Stimulated activated naive CD4-positive, alpha-beta T cell treated with Interleukin-2 at 50 U/mL for 16 hours (primary cell): ENCODE measurements around the gene MRPL37.

Experiments
- DNase-seq: peaks from one replicate; lab custom pipeline; 2025; lab: John Stamatoyannopoulos, UW

The MRPL37 gene

DNA sequence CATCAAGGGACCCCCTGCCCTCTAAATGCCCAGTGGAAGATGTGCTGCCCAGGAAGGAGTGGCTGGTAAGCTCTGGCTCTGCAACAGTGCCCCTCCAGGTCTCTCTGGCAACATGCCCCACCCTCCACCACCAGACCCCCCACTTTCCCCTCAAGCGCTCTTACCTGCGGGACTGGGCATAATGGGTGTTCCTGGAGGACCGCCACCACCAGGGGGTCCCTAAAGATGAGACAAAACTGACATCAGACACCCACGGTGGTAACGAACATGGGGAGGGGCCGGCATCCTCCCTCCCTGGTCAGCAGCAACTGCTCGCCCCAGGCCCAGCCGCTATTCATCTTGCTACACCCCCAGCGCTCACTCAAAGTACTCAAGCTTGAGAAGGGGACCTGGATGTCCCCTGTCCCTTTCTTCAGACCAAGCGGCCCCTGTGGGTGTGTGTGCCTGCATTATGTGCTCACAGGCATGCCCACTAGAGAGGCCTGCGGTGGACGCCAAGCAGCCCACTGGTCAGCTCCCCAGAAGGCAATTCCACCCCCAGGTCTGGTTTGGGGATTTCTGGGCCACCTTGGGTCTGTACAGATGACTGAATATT, 40.9 kb downstream of the MRPL37 start:
- no peak for DNase-seq

DNA sequence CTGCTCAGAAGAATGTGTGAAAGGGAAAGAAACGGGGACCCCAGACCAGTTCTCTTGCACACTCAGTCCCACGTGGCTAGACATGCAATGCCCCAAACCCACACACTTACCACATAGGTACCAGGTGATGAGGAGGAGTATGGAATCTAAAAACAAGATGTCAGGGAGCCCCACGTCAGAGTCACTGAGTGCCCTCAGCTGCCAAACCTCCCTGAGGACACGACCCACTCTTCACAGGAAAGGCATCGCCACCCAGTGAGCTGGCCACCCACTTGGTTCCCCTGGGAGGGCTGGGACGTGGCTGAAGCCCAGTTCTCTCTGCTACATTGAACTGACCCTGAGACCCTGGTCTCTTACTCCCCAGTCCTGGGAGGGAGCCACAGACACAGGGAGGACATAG, 41.4 kb downstream of the MRPL37 start:
- no peak for DNase-seq

GRCh38 chr1:54243022-54243421, 43.1 kb downstream of the MRPL37 start:
- no peak for DNase-seq

DNA sequence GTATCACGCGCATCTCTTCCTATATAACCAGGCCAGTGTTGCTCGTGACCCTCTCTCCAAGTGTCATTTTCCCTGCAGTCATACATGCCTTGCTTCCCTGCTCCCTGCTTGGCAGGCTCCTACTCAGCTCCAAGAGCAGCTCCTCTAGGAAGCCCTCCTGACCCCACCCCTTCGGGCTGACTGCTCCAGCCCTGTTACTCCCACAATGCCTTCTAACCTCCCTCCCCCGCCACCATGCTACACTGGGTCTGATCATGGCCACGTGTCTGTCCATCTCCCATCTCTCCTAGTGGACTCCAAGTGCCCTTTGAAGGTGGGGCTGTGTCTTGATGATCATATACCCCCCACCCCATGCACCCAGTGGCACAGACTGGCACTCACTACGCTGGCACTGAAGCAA, 44.7 kb downstream of the MRPL37 start:
- DNase-seq = no peak

- DNase-seq = no peak
These were observed 45.5 kb downstream of the MRPL37 start for GRCh38 chr1:54245501-54245900.

DNA sequence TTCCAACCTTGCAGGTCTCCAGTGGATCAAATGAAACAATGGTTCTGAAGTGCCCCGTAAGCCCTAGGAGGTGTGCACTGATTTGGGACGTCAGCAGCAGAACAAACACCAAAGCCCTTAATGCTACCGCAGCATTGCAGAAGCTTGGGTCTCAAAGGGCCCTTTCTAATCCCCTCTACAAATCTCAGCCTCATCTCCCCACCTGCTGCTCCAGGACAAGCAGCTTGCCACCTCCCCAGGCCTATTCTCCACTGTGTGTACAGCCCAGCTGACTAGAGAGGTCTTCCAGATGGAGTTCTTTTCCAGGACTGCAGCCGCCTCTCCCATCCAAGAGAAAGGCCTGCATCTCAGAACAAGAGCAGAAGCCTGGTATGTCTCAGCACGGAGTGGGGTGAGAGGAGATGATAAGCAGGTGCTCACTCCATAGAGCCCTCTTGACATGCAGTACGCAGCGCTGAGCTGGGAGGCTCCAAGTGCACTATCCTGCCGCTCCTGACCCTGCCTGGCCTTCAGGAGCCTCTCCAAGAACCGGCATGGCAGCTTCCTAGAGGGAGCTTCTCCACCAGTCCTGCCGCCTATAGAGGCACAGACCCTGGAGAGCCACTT, 46.3 kb downstream of the MRPL37 start:
- no peak for DNase-seq

- no peak for DNase-seq
These were observed 48.0 kb downstream of the MRPL37 start for GRCh38 chr1:54247863-54248515.

- DNase-seq = no peak
These were observed 49.0 kb downstream of the MRPL37 start for GRCh38 chr1:54248966-54249365.

DNA sequence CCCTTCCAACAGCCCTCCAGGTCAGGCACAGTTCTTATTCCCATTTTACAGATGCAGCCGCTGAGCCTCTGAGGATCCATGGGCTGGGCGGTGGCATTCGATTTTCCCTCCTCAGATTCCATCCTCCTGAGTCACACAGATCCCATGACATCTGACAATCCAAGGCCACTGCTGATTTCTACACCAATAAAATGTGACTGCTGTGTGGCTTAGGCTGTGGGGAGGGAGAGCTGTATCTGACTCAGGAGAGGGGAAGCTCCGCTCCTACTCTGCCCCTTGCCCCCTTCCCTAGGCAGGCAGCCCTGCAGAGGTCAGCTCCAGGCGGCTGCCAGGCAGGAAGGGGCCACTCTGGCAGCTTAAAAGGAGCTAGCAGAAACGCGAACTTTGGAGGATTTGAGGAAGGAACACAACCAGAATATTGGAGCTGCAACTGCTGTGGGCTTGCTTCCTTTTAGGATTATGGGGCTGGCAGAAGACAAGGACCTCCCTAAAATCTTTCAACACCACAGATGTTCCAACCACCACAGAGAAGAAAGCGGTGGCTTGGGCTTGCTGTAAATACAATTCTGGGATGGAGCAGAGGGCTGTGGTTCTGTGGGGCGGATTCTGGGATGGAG, 50.0 kb downstream of the MRPL37 start:
- DNase-seq = no peak

- DNase-seq = no peak
These were observed 50.7 kb downstream of the MRPL37 start for GRCh38 chr1:54250670-54251069.

- DNase-seq = no peak
These were observed 52.5 kb downstream of the MRPL37 start for GRCh38 chr1:54252371-54252936.

- no peak for DNase-seq
These were observed 53.5 kb downstream of the MRPL37 start for GRCh38 chr1:54253480-54253879.

- no peak for DNase-seq
These were observed 54.1 kb downstream of the MRPL37 start for GRCh38 chr1:54254055-54254454.

GRCh38 chr1:54255026-54255702, 55.2 kb downstream of the MRPL37 start:
- DNase-seq = no peak

DNA sequence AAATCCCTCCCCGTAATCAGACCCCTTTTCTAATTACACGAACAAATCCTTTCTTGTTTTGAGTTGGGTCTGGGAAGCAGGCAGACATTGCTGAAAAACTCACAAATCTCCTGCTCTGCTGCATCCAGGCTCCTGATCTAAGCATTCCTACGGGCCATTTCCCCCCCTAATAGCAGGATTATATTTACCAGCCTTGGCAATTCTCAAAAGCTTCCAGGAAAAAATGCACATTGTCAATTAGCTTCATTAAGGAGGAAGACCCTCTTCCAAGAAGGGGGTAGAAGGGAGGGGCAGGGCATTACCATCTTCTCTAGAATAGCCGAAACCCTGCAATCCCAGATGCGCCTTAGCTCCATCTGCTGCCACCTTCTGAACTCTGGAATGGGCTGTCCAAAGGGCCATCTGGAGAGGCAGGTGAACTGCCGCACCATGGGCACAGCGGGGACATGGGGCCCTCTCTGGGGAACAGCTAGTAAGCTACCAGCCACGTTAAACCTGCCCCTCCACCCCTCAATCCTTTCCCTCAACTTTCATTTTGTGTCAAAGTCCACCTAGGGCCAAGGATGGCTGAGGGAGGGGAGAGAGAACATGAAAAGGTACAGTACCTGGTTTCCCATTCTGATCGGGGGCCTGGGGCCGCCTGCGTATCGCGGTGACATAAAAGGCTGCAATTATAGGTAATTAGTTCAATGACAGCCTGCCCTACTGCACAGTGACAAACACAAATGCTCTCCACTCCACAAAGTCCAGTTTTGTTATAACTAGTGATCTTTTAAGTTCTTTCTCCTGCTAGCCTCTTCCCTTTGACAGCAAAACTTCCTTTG, 56.8 kb downstream of the MRPL37 start:
- DNase-seq = no peak

GRCh38 chr1:54257346-54257620, 57.3 kb downstream of the MRPL37 start:
- DNase-seq = no peak

GRCh38 chr1:54257876-54258275, 57.9 kb downstream of the MRPL37 start:
- no peak for DNase-seq

- DNase-seq = no peak
These were observed 59.7 kb downstream of the MRPL37 start for GRCh38 chr1:54259546-54260140.

- DNase-seq = no peak
These were observed 60.8 kb downstream of the MRPL37 start for GRCh38 chr1:54260810-54261209.

DNA sequence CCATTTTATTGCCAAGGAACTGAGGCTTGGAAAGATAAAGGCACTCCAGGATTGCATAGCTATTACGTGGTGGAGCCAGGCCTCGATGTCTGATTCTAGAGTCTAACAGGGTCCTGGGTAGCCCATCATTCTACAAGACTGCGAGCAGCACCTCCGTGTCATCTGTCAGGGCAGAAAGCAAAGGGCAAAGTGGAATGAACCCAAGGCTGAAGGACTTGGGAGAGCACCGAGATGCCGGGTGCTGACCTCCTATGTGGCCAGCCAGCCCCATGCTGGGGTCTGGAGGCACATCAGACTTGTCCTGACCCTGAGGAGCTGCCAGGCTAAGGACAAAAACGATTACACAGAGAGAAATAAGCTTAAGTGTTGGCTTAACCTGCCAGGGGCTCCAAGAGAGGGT, 62.3 kb downstream of the MRPL37 start:
- DNase-seq = no peak

- DNase-seq = no peak
These were observed 63.7 kb downstream of the MRPL37 start for GRCh38 chr1:54263601-54264226.
